ENCODE data around the gene RAB36. TPM values are rescaled to one million over a fixed set of nuclear protein-coding genes. Genes with fewer than 3 reads are reported as not detected.
A peak's percentile ranks its signal among the peaks of the same experiment; 100 is the strongest.

Gene RAB36
- total RNA-seq, 3 donors from 2014 or later (not counting 1 experiment from before 2014, with no cell fraction given): 1.7 to 2.9 (median 2.6) TPM

DNA sequence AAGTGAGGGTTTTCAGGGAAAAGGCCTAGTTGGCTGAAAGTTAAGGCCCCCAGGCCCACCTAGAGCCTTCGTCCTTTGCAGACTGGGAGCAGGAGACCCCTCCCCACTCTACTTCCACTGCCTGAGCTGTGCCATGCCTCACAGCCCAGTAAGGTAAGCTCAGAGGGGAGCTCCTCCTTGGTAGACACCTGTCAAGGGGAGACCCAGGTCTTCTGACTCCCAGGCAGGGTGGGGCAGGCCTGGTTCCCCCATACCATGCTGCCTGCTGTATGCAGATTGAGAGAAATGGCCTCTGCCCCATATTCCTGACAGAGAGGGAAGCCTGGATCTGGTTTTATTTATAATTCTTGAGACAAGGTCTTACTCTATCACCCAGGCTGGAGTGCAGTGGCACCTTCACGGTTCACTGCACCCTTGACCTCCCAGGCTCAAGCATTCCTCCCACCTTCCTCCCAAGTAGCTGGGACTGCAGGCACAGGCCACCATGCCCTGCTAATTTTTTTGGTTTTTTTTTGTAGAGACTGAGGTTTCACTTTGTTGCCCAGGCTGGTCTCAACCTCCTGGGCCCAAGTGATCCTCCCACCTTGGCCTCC lies 697 bp downstream of the RAB36 start:
- Histone ChIP-seq H3K36me3 (ENCODE audit: control insufficient read depth, insufficient read depth, low read length) (no peaks in the 10 kb centered on the region), H3K9me3 (ENCODE audit: control insufficient read depth, insufficient read depth, low read length) (no peaks in the 10 kb centered on the region), H3K4me1 (ENCODE audit: control insufficient read depth, insufficient read depth, low read length) (peaks cover 50% of the 10 kb centered on the region), H3K4me3 (ENCODE audit: low read length) (peak overlapping the region; percentile 33), H3K27me3 (ENCODE audit: control insufficient read depth, insufficient read depth, low read length) (no peaks in the 10 kb centered on the region), H3K27ac (ENCODE audit: low read length) (peak overlapping the region; percentile 76)
- Mint-ChIP-seq H3K27me3 (ENCODE audit: low read depth in 2 of 2) (no peaks in the 10 kb centered on the region), H3K36me3 (no peaks in the 10 kb centered on the region), H3K27ac (peak overlapping the region; percentile 94 to 96), H3K4me1 (peaks cover 37 to 51% of the 10 kb centered on the region in 2 donors), H3K4me3 (peak overlapping the region; percentile 87), H3K9me3 (no peaks in the 10 kb centered on the region)
- 90% methylated on average over 2 of the region's 2 CpGs for WGBS (ENCODE audit: insufficient coverage)
- TF ChIP-seq, protein P1, sequence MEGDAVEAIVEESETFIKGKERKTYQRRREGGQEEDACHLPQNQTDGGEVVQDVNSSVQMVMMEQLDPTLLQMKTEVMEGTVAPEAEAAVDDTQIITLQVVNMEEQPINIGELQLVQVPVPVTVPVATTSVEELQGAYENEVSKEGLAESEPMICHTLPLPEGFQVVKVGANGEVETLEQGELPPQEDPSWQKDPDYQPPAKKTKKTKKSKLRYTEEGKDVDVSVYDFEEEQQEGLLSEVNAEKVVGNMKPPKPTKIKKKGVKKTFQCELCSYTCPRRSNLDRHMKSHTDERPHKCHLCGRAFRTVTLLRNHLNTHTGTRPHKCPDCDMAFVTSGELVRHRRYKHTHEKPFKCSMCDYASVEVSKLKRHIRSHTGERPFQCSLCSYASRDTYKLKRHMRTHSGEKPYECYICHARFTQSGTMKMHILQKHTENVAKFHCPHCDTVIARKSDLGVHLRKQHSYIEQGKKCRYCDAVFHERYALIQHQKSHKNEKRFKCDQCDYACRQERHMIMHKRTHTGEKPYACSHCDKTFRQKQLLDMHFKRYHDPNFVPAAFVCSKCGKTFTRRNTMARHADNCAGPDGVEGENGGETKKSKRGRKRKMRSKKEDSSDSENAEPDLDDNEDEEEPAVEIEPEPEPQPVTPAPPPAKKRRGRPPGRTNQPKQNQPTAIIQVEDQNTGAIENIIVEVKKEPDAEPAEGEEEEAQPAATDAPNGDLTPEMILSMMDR (IDR thresholded peaks at IDR 0.05): no peak
- no peak for ATAC-seq
- no peak for DNase-seq
- intact Hi-C loops (cut with micrococcal nuclease): loop anchor here (2.0 kb wide), 1 partner anchor 71 kb away; no protein-coding TSS in a partner anchor

DNA sequence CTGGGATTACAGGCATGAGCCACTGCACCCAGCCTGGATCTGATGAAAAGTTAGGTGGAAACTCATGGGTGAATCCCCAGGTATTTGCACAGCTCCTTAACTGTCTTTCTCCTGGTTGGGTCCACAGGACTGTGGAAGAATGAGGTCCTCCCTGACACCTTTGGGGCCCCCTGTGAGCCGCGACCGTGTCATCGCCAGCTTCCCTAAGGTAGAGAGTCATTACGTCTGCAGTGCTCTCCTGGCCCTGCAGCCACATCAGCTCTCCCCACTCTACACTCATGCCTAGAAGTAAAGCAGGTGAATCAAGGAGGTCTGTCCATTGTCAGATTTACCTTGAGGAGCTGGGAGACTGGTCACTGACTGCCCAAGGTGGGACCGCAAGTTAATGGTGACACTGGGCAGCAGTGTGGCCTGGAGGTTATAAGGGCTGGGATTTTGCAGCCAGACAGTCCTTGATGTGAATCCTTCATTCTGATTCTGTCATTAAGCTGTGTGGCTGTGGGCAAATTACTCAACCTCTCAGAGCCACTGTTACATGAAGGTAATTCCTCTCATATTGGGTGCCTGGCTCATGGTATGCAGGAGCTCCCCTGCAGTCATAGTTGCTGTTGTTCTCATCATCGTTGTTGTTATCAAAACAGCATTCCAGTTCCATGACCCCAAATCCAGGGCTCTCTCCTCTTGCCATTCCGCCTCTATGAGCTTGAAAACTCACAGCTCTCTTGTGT lies 1.4 kb downstream of the RAB36 start:
- Mint-ChIP-seq H3K27me3 (ENCODE audit: low read depth in 2 of 2) (no peaks in the 10 kb centered on the region), H3K4me1 (peaks cover 33 to 47% of the 10 kb centered on the region in 2 donors), H3K36me3 (no peaks in the 10 kb centered on the region), H3K27ac (peak overlapping the region; percentile 94 to 96), H3K9me3 (no peaks in the 10 kb centered on the region), H3K4me3 (peak overlapping the region; percentile 60)
- peaks cover 43% of the 10 kb centered on the region for H3K4me1 ChIP-seq (ENCODE audit: control insufficient read depth, insufficient read depth, low read length)
- H3K9me3 ChIP-seq (ENCODE audit: control insufficient read depth, insufficient read depth, low read length): no peaks in the 10 kb centered on the region
- WGBS (ENCODE audit: insufficient coverage): 86% methylated on average over 8 of the region's 8 CpGs
- no peak for DNase-seq
- ATAC-seq: no peak
- H3K27ac ChIP-seq (ENCODE audit: low read length): no peak overlapping the region
- no peaks in the 10 kb centered on the region for H3K36me3 ChIP-seq (ENCODE audit: control insufficient read depth, insufficient read depth, low read length)
- no peak overlapping the region for H3K4me3 ChIP-seq (ENCODE audit: low read length)
- intact Hi-C loops (cut with micrococcal nuclease): no loop called here
- TF ChIP-seq, protein P1 (IDR thresholded peaks at IDR 0.05): no peak
- H3K27me3 ChIP-seq (ENCODE audit: control insufficient read depth, insufficient read depth, low read length): no peaks in the 10 kb centered on the region

DNA sequence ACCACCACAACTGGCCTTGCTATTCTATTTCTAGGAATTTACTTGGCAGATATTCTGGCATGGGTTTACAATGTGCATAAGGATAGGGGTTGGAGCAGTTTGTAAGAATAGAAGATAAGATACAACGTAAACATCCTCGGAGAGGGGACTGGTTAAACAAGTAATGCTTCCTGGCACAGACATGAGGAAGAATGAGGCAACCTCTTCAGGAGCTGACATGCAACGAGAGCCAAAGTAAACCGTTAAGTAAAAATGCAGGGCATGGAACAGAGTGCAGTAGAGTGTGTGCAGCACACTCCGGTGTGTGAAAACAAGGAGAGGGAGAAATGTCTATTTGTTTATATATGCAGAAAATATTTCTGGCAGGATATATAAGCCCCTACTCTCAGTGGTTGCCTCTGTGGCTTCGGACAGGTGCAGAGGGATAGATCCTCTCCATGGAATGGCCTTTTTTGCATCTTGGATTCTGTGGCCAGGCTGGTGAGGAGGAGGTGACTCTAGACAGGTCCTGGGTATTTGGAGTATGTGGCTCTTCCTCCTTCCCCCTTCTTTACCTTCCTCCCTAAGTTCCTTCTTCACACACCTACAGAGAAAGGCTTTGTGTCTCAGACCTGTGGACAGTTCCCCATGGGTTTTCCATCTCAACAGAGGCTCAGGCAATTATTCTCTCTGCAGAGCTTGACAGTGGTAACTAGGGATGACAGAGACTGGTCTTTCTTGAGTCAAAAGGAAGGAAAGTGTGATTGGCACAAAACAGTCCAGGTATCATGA lies 2.5 kb downstream of the RAB36 start:
- intact Hi-C loops (cut with micrococcal nuclease): no loop called here
- peak overlapping the region in 1 of 2 donors; percentile 96 for H3K27ac Mint-ChIP-seq

More for the DNA sequence above, 2.5 kb downstream of the RAB36 start:
- peaks cover 24 to 38% of the 10 kb centered on the region in 2 donors for H3K4me1 Mint-ChIP-seq
- Histone ChIP-seq H3K36me3 (ENCODE audit: control insufficient read depth, insufficient read depth, low read length) (no peaks in the 10 kb centered on the region), H3K9me3 (ENCODE audit: control insufficient read depth, insufficient read depth, low read length) (no peaks in the 10 kb centered on the region), H3K4me3 (ENCODE audit: low read length) (no peak overlapping the region), H3K4me1 (ENCODE audit: control insufficient read depth, insufficient read depth, low read length) (peaks cover 39% of the 10 kb centered on the region), H3K27ac (ENCODE audit: low read length) (no peak overlapping the region), H3K27me3 (ENCODE audit: control insufficient read depth, insufficient read depth, low read length) (no peaks in the 10 kb centered on the region)
- H3K36me3 Mint-ChIP-seq: no peaks in the 10 kb centered on the region
- TF ChIP-seq, protein P1 (IDR thresholded peaks at IDR 0.05): no peak
- H3K4me3 Mint-ChIP-seq: no peak overlapping the region
- WGBS (ENCODE audit: insufficient coverage): 82% methylated on average over 6 of the region's 6 CpGs
- H3K9me3 Mint-ChIP-seq: no peaks in the 10 kb centered on the region
- no peak for DNase-seq
- no peaks in the 10 kb centered on the region for H3K27me3 Mint-ChIP-seq (ENCODE audit: low read depth in 2 of 2)
- no peak for ATAC-seq
